Measurements from ENCODE around the gene RNF8.

Gene RNF8

GRCh38 chr6:37392821-37393220 lies 39.0 kb downstream of the RNF8 start:
- Histone ChIP-seq H3K4me3 (ENCODE audit: low read depth, low read length) (no peak overlapping the region), H3K9me3 (ENCODE audit: control insufficient read depth, insufficient read depth, low read depth, low read length) (no peaks in the 10 kb centered on the region), H3K36me3 (ENCODE audit: control insufficient read depth in 2 of 2, insufficient read depth in 1 of 2, low read length in 2 of 2) (peaks cover 37 to 79% of the 10 kb centered on the region in 2 experiments), H3K27ac (ENCODE audit: extremely low read depth, low read depth, low read length) (no peak overlapping the region), H3K4me1 (ENCODE audit: control insufficient read depth, insufficient read depth, low read length) (no peaks in the 10 kb centered on the region)
- ChIA-PET CTCF (interaction anchor here (0.7 to 1.1 kb wide), 2 partner anchors 12 to 88 kb away, joined by 3 to 5 read pairs; no protein-coding TSS in a partner anchor), POLR2A (no interaction called here)
- no peak for TF ChIP-seq ZNF366 (tag by site-specific recombination; conservative IDR thresholded peaks at IDR 0.05)
- TF ChIP-seq ZNF426 (tag by site-specific recombination; IDR thresholded peaks at IDR 0.05) = no peak

GRCh38 chr6:37393381-37393929 lies 39.7 kb downstream of the RNF8 start:
- Histone ChIP-seq H3K9me3 (ENCODE audit: control insufficient read depth, insufficient read depth, low read depth, low read length) (no peaks in the 10 kb centered on the region), H3K4me3 (ENCODE audit: low read depth, low read length) (no peak overlapping the region), H3K36me3 (ENCODE audit: control insufficient read depth in 2 of 2, insufficient read depth in 1 of 2, low read length in 2 of 2) (peaks cover 36 to 73% of the 10 kb centered on the region in 2 experiments), H3K27ac (ENCODE audit: extremely low read depth, low read depth, low read length) (no peak overlapping the region), H3K4me1 (ENCODE audit: control insufficient read depth, insufficient read depth, low read length) (no peaks in the 10 kb centered on the region)
- TF ChIP-seq ZXDB (tag by site-specific recombination; IDR thresholded peaks at IDR 0.05) (no peak), ZNF560 (tag by site-specific recombination; IDR thresholded peaks at IDR 0.05; ENCODE audit: borderline replicate concordance) (no peak), ZNF157 (tag by site-specific recombination; IDR thresholded peaks at IDR 0.05) (no peak), ZNF174 (tag by site-specific recombination; IDR thresholded peaks at IDR 0.05) (no peak), ZNF121 (tag by site-specific recombination; IDR thresholded peaks at IDR 0.05) (no peak), KLF8 (tag by site-specific recombination; IDR thresholded peaks at IDR 0.05) (no peak)
- TF ChIP-seq, protein P1, sequence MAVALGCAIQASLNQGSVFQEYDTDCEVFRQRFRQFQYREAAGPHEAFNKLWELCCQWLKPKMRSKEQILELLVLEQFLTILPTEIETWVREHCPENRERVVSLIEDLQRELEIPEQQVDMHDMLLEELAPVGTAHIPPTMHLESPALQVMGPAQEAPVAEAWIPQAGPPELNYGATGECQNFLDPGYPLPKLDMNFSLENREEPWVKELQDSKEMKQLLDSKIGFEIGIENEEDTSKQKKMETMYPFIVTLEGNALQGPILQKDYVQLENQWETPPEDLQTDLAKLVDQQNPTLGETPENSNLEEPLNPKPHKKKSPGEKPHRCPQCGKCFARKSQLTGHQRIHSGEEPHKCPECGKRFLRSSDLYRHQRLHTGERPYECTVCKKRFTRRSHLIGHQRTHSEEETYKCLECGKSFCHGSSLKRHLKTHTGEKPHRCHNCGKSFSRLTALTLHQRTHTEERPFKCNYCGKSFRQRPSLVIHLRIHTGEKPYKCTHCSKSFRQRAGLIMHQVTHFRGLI (tag by site-specific recombination; IDR thresholded peaks at IDR 0.05) = no peak
- CTCF ChIA-PET = interaction anchor here (0.8 to 1.6 kb wide), 3 partner anchors 11 to 89 kb away, joined by 3 to 6 read pairs (median 3); no protein-coding TSS in a partner anchor
- POLR2A ChIA-PET = no interaction called here

- no peak overlapping the region for H3K27ac ChIP-seq (ENCODE audit: extremely low read depth, low read depth, low read length)
- H3K4me1 ChIP-seq (ENCODE audit: control insufficient read depth, insufficient read depth, low read length) = no peaks in the 10 kb centered on the region
- no peak overlapping the region for H3K4me3 ChIP-seq (ENCODE audit: low read depth, low read length)
- H3K9me3 ChIP-seq (ENCODE audit: control insufficient read depth, insufficient read depth, low read depth, low read length) = no peaks in the 10 kb centered on the region
- TF ChIP-seq ZNF211 (tag by site-specific recombination; IDR thresholded peaks at IDR 0.05; ENCODE audit: low read depth) (no peak), ZNF518A (tag by site-specific recombination; conservative IDR thresholded peaks at IDR 0.05; ENCODE audit: low read depth) (no peak), ZNF560 (tag by site-specific recombination; IDR thresholded peaks at IDR 0.05; ENCODE audit: borderline replicate concordance) (no peak), TCF7L2 (IDR thresholded peaks at IDR 0.05; ENCODE audit: borderline replicate concordance, low read depth, low read length) (no peak), WT1 (tag by site-specific recombination; IDR thresholded peaks at IDR 0.05) (no peak), GLI4 (tag by site-specific recombination; IDR thresholded peaks at IDR 0.05) (no peak), ZNF585B (tag by site-specific recombination; IDR thresholded peaks at IDR 0.05) (no peak), ZNF391 (tag by site-specific recombination; IDR thresholded peaks at IDR 0.05; ENCODE audit: borderline replicate concordance, low read depth) (no peak), ZNF416 (tag by site-specific recombination; IDR thresholded peaks at IDR 0.05) (no peak), SCRT1 (tag by site-specific recombination; IDR thresholded peaks at IDR 0.05; ENCODE audit: borderline replicate concordance) (no peak), ZNF302 (tag by site-specific recombination; IDR thresholded peaks at IDR 0.05; ENCODE audit: low read depth) (no peak), IKZF3 (tag by site-specific recombination; IDR thresholded peaks at IDR 0.05) (no peak)
- POLR2A ChIA-PET = interaction anchor here (0.5 kb wide), 1 partner anchor 38 kb away, joined by 3 read pairs; no protein-coding TSS in a partner anchor
- peaks cover 11 to 40% of the 10 kb centered on the region in 2 experiments for H3K36me3 ChIP-seq (ENCODE audit: control insufficient read depth in 2 of 2, insufficient read depth in 1 of 2, low read length in 2 of 2)
- CTCF ChIA-PET = interaction anchor here (2.9 kb wide), 1 partner anchor 15 kb away, joined by 13 read pairs; no protein-coding TSS in a partner anchor
These were observed 42.9 kb downstream of the RNF8 start for GRCh38 chr6:37396571-37397180.

Data from HEK293 (cell line).